Mesenchymal stem cell (in vitro differentiated cells and primary cell): ENCODE measurements around the gene FAM50B.

Source experiments
- DNase-seq: peaks from one replicate; pipeline ENCODE4 v3.0.0-alpha.2; 2013
- H2AFZ ChIP-seq: one replicate; pipeline ENCODE4 v1.6.1; 2013; ENCODE audit warnings: low read depth, mild to moderate bottlenecking, control low read depth, inconsistent platforms, low read length, moderate library complexity
- H2AK5ac ChIP-seq: 2 replicates; pipeline ENCODE4 v1.6.1; 2013; ENCODE audit warnings: low read length, moderate library complexity, mild to moderate bottlenecking, inconsistent platforms; ENCODE audit not compliant: severe bottlenecking
- H2BK120ac ChIP-seq: one replicate; pipeline ENCODE4 v1.6.1; 2013; ENCODE audit warnings: low read depth, mild to moderate bottlenecking, inconsistent platforms, low read length, moderate library complexity
- H2BK12ac ChIP-seq, 2 experiments: one replicate each; pipeline ENCODE4 v1.6.1; 2013; ENCODE audit warnings: inconsistent platforms in 2 of 2, low read length in 2 of 2, mild to moderate bottlenecking in 2 of 2, moderate library complexity in 2 of 2, control low read depth in 1 of 2
- H2BK15ac ChIP-seq: one replicate; pipeline ENCODE4 v1.6.1; 2013; ENCODE audit warnings: mild to moderate bottlenecking, low read depth, inconsistent platforms; ENCODE audit not compliant: poor library complexity, severe bottlenecking
- H2BK5ac ChIP-seq: 2 replicates; pipeline ENCODE4 v1.6.1; 2013; ENCODE audit warnings: low read depth, mild to moderate bottlenecking, low read length, control low read depth, inconsistent platforms; ENCODE audit not compliant: poor library complexity, severe bottlenecking
- H3K14ac ChIP-seq, 2 experiments: one replicate each; pipeline ENCODE4 v1.6.1; 2013; ENCODE audit warnings: inconsistent platforms in 2 of 2, low read length in 2 of 2, control low read depth in 1 of 2, mild to moderate bottlenecking in 1 of 2, moderate library complexity in 1 of 2
- H3K18ac ChIP-seq, 2 experiments: one replicate each; pipeline ENCODE4 v1.6.1; 2013; ENCODE audit warnings: inconsistent platforms in 2 of 2, low read length in 2 of 2, control low read depth in 1 of 2, low read depth in 1 of 2, mild to moderate bottlenecking in 1 of 2
- H3K23ac ChIP-seq, 2 experiments: one replicate each; pipeline ENCODE4 v1.6.1; 2013; ENCODE audit warnings: inconsistent platforms in 2 of 2, low read length in 2 of 2, mild to moderate bottlenecking in 2 of 2, moderate library complexity in 2 of 2, control low read depth in 1 of 2
- H3K27ac ChIP-seq: 2 replicates; pipeline ENCODE4 v1.5.1; 2013; ENCODE audit warnings: mild to moderate bottlenecking, moderate library complexity, low read length, control low read depth, inconsistent platforms; ENCODE audit not compliant: poor library complexity, severe bottlenecking
- H3K27me3 ChIP-seq, 2 experiments: 2 replicates each; pipeline versions ENCODE4 v1.6.1 to v1.7.0; 2013; ENCODE audit warnings: low read length in 2 of 2, mild to moderate bottlenecking in 2 of 2, moderate library complexity in 2 of 2, control low read depth in 1 of 2, inconsistent platforms in 1 of 2; ENCODE audit not compliant: control insufficient read depth in 1 of 2, insufficient read depth in 1 of 2
- H3K36me3 ChIP-seq, 2 experiments: 2 replicates each; pipeline versions ENCODE4 v1.6.1 to v1.7.0; 2013; ENCODE audit warnings: low read length in 2 of 2, control low read depth in 1 of 2, inconsistent platforms in 1 of 2, low read depth in 1 of 2, mild to moderate bottlenecking in 1 of 2; ENCODE audit not compliant: insufficient read depth in 2 of 2, control insufficient read depth in 1 of 2
- H3K4ac ChIP-seq, 2 experiments: one replicate each; pipeline ENCODE4 v1.6.1; 2013; ENCODE audit warnings: inconsistent platforms in 2 of 2, low read length in 2 of 2, mild to moderate bottlenecking in 2 of 2, moderate library complexity in 2 of 2, control low read depth in 1 of 2, low read depth in 1 of 2
- H3K4me1 ChIP-seq: 2 replicates; pipeline ENCODE4 v1.6.1; 2013; ENCODE audit warnings: low read depth, low read length, control low read depth; ENCODE audit not compliant: control insufficient read depth, insufficient read depth
- H3K4me2 ChIP-seq: 2 replicates; pipeline ENCODE4 v1.6.1; 2013; ENCODE audit warnings: low read length, mild to moderate bottlenecking, inconsistent platforms; ENCODE audit not compliant: poor library complexity, severe bottlenecking
- H3K4me3 ChIP-seq, 2 experiments: 2 replicates each; pipeline versions ENCODE4 v1.5.1 to v1.7.0; 2013; ENCODE audit warnings: low read length in 2 of 2, mild to moderate bottlenecking in 2 of 2, control low read depth in 1 of 2, low read depth in 1 of 2; ENCODE audit not compliant: insufficient read depth in 1 of 2
- H3K79me1 ChIP-seq: replicated peaks from 2 replicates; pipeline ENCODE4 v1.6.1; 2013; ENCODE audit warnings: mild to moderate bottlenecking, control low read depth, low read length, inconsistent platforms; ENCODE audit not compliant: poor library complexity, severe bottlenecking
- H3K9ac ChIP-seq: 2 replicates; pipeline ENCODE4 v1.7.0; 2013; ENCODE audit warnings: mild to moderate bottlenecking, low read length, moderate library complexity
- H3K9me3 ChIP-seq: 2 replicates; pipeline ENCODE4 v1.7.0; 2013; ENCODE audit warnings: mild to moderate bottlenecking, low read length; ENCODE audit not compliant: control insufficient read depth
- H4K8ac ChIP-seq: one replicate; pipeline ENCODE4 v1.6.1; 2013; ENCODE audit warnings: inconsistent platforms, mild to moderate bottlenecking, low read length, moderate library complexity
- H4K91ac ChIP-seq: one replicate; pipeline ENCODE4 v1.6.1; 2013; ENCODE audit warnings: mild to moderate bottlenecking, low read length, inconsistent platforms
- WGBS: methylation state at CpG from one replicate; pipeline ENCODE4 v1.1.7; 2013; ENCODE audit warnings: mixed read lengths; 5-methylcytosine and 5-hydroxymethylcytosine counted together

The FAM50B gene

GRCh38 chr6:3892603-3893002 is 43.4 kb downstream of the FAM50B start:
- 91% methylated on average over 6 of the region's 6 CpGs for WGBS
- H2AK5ac ChIP-seq = no peak overlapping the region
- no peaks in the 10 kb centered on the region for H3K79me1 ChIP-seq
- no peaks in the 10 kb centered on the region for H3K9me3 ChIP-seq
- no peak overlapping the region for H2AFZ ChIP-seq
- no peak overlapping the region for H2BK15ac ChIP-seq
- H3K27me3 ChIP-seq = no peaks in the 10 kb centered on the region
- no peak overlapping the region for H2BK120ac ChIP-seq
- H3K9ac ChIP-seq = peak overlapping the region; percentile 11
- no peaks in the 10 kb centered on the region for H3K36me3 ChIP-seq
- H2BK5ac ChIP-seq = no peak overlapping the region
- no peak overlapping the region for H4K8ac ChIP-seq
- no peak overlapping the region for H4K91ac ChIP-seq
- H3K18ac ChIP-seq = no peak overlapping the region
- DNase-seq = no peak
- H3K4me2 ChIP-seq = no peak overlapping the region
- H2BK12ac ChIP-seq = no peak overlapping the region
- no peaks in the 10 kb centered on the region for H3K4me1 ChIP-seq
- no peak overlapping the region for H3K4ac ChIP-seq
- no peak overlapping the region for H3K14ac ChIP-seq
- H3K23ac ChIP-seq = no peak overlapping the region
- no peak overlapping the region for H3K4me3 ChIP-seq
- H3K27ac ChIP-seq = no peak overlapping the region

- no peaks in the 10 kb centered on the region for H3K79me1 ChIP-seq
- no peak overlapping the region for H2BK12ac ChIP-seq
- H3K9me3 ChIP-seq = no peaks in the 10 kb centered on the region
- H3K27me3 ChIP-seq = no peaks in the 10 kb centered on the region
- H2BK120ac ChIP-seq = no peak overlapping the region
- no peak overlapping the region for H4K8ac ChIP-seq
- no peak overlapping the region for H2AK5ac ChIP-seq
- no peak for DNase-seq
- no peak overlapping the region for H4K91ac ChIP-seq
- no peak overlapping the region for H3K27ac ChIP-seq
- H3K4me3 ChIP-seq = no peak overlapping the region
- no peak overlapping the region for H2BK5ac ChIP-seq
- H3K14ac ChIP-seq = no peak overlapping the region
- no peak overlapping the region for H3K23ac ChIP-seq
- no peak overlapping the region for H2BK15ac ChIP-seq
- no peak overlapping the region for H2AFZ ChIP-seq
- no peak overlapping the region for H3K18ac ChIP-seq
- no peak overlapping the region for H3K9ac ChIP-seq
- WGBS = 91% methylated on average over 10 of the region's 10 CpGs
- no peak overlapping the region for H3K4ac ChIP-seq
- H3K36me3 ChIP-seq = no peaks in the 10 kb centered on the region
- no peak overlapping the region for H3K4me2 ChIP-seq
- H3K4me1 ChIP-seq = no peaks in the 10 kb centered on the region
Observed at GRCh38 chr6:3893487-3893886, 44.3 kb downstream of the FAM50B start.

- Histone ChIP-seq H3K4me2 (no peak overlapping the region), H2AFZ (no peak overlapping the region), H4K8ac (no peak overlapping the region), H3K4me1 (no peaks in the 10 kb centered on the region), H2BK120ac (no peak overlapping the region), H3K27ac (no peak overlapping the region), H3K18ac (no peak overlapping the region), H2AK5ac (no peak overlapping the region), H3K27me3 (no peaks in the 10 kb centered on the region), H3K14ac (no peak overlapping the region), H2BK15ac (no peak overlapping the region), H2BK12ac (no peak overlapping the region), H2BK5ac (no peak overlapping the region), H3K4me3 (no peak overlapping the region), H3K79me1 (no peaks in the 10 kb centered on the region), H3K36me3 (no peaks in the 10 kb centered on the region), H4K91ac (no peak overlapping the region), H3K23ac (no peak overlapping the region), H3K9ac (no peak overlapping the region), H3K9me3 (no peaks in the 10 kb centered on the region), H3K4ac (no peak overlapping the region)
- WGBS = 93% methylated on average over 3 of the region's 3 CpGs
- DNase-seq = no peak
Observed at GRCh38 chr6:3893917-3894316, 44.7 kb downstream of the FAM50B start.

GRCh38 chr6:3894590-3895311 is 45.6 kb downstream of the FAM50B start:
- no peak overlapping the region for H2BK12ac ChIP-seq
- H4K91ac ChIP-seq = no peak overlapping the region
- no peak for DNase-seq
- H3K4ac ChIP-seq = no peak overlapping the region
- H2BK5ac ChIP-seq = no peak overlapping the region
- WGBS = 81% methylated on average over 14 of the region's 14 CpGs
- no peak overlapping the region for H3K14ac ChIP-seq
- H2BK120ac ChIP-seq = no peak overlapping the region
- no peak overlapping the region for H4K8ac ChIP-seq
- H3K4me1 ChIP-seq = no peaks in the 10 kb centered on the region
- no peak overlapping the region for H2BK15ac ChIP-seq
- no peak overlapping the region for H2AK5ac ChIP-seq
- H3K79me1 ChIP-seq = no peaks in the 10 kb centered on the region
- no peak overlapping the region for H3K4me3 ChIP-seq
- no peaks in the 10 kb centered on the region for H3K9me3 ChIP-seq
- H3K9ac ChIP-seq = no peak overlapping the region
- no peak overlapping the region for H3K4me2 ChIP-seq
- H3K23ac ChIP-seq = no peak overlapping the region
- no peak overlapping the region for H2AFZ ChIP-seq
- H3K18ac ChIP-seq = no peak overlapping the region
- H3K36me3 ChIP-seq = no peaks in the 10 kb centered on the region
- no peak overlapping the region for H3K27ac ChIP-seq
- no peaks in the 10 kb centered on the region for H3K27me3 ChIP-seq
